ENCODE data around the gene MAPK7.
"Not testable (repeated sequence)": the region's sequence is repeated elsewhere in the genome, so short reads cannot be mapped to it uniquely, and the experiment has no call there.

MAPK7 gene

DNA sequence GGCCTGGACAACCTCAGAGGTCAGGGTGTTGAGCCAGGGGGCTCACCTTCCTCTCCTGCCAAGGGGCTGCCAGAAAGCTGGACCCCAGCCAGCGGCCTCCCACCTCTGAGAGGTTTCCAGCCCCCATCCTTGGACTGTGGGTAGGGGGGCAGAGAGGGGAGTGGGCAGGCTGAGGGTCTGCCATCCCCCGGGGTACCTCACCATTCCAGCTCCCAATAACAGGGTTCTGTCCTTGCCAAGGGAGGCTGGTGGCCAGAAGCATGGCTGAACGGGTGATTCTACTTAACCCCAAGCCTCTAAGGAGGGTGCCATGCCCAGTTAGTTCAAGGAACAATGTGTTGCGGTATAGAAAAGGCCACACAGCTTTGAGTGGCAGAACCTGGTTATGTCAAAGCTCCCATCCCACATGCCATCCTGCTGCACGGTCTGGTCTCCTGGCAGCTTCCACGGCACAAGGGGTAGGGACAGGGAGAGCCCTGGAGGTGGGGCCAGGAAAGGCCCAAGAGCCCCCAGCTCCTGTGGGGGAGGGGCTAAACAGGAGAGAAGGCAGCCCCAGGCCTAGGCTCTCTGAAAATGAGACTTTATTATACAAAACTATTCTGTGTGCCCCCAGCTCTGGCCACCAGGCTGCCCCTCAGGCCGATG is 35.6 kb upstream of the MAPK7 start:
- DNase-seq (ENCODE audit: extremely low read depth in 1 of 2, low read depth in 1 of 2): no peak

DNA sequence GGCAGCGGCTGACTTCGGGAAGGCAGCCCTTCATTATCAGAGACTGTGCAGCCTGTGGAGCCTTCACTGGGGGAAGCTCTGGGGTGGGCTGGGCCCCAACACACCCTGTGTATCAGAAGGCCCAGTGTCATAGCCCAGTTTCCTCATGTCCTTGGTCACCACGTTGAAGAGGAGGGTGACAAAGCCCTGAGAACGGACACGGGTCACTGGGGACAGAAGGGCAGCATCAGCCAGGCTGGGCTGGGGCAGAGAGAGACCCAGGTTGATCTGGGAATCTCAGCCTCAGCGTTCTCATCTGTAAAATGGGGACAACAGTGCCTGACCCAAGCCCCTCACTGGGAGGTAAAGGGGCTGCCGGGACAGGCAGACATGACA is 35.1 kb upstream of the MAPK7 start:
- no peak for DNase-seq (ENCODE audit: extremely low read depth in 1 of 2, low read depth in 1 of 2)

DNA sequence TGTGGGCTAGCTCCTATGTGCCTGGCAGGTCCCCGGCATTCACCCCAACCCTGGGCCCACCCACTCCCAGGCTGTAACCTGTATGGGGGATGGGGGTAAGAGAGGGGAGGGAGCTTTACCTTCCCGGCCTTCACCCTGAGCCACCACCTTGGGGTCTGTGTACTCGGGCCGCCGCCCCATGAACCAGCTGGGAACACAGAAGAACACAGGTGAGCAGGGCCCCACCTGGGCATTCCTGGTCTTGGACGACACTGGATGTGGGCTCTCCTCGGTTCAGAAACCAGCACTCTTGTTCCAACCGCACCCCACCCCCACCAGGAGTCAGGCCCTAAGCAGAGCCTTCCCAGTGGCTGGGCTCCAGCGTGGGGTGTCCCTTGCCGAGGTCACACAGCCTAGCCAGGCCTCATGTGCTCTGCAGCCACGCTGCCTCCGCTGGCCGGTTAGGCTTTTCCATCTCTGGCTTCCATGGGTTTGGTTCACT is 34.6 kb upstream of the MAPK7 start:
- no peak for DNase-seq (ENCODE audit: extremely low read depth in 1 of 2, low read depth in 1 of 2)

DNA sequence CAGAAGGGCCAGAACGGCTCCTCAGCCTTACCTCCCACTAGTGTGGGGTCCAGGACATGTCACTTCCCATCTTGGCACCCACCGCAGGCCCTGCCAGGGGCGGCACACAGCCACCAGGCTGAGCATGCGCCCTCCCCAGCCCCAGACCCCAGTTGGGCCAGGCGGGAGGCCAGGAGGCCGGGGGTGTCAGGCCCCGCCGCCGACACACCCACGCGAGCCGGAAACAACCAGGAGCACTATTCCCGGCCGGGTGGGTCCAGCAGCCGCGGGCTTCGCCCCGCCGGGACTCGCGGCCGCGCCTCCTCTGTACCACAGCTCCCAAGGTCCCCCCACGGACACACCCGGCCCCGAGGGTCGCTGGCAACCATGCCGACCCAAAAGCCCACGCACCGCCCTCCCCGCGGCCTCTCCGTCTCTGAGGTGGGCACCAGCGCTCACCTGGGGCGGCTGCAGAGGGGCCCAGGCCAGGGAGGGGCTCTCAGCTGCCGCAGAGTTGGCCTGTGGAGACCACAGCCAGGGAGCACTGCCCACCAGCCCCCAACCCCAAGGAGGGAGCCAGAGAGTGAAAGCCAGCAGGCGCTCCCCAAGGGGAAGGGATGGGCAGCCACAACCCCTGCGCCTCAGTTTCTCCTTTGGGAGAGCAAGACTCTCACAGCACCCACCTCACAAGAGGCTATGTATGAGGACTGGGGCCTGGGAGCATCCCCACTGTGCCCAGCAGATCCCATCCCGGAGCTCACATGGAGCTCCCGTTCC is 33.8 kb upstream of the MAPK7 start:
- DNase-seq (ENCODE audit: extremely low read depth in 1 of 2, low read depth in 1 of 2): no peak

GRCh38 chr17:19345067-19345460 is 33.2 kb upstream of the MAPK7 start:
- no peak for DNase-seq (ENCODE audit: extremely low read depth in 1 of 2, low read depth in 1 of 2)

DNA sequence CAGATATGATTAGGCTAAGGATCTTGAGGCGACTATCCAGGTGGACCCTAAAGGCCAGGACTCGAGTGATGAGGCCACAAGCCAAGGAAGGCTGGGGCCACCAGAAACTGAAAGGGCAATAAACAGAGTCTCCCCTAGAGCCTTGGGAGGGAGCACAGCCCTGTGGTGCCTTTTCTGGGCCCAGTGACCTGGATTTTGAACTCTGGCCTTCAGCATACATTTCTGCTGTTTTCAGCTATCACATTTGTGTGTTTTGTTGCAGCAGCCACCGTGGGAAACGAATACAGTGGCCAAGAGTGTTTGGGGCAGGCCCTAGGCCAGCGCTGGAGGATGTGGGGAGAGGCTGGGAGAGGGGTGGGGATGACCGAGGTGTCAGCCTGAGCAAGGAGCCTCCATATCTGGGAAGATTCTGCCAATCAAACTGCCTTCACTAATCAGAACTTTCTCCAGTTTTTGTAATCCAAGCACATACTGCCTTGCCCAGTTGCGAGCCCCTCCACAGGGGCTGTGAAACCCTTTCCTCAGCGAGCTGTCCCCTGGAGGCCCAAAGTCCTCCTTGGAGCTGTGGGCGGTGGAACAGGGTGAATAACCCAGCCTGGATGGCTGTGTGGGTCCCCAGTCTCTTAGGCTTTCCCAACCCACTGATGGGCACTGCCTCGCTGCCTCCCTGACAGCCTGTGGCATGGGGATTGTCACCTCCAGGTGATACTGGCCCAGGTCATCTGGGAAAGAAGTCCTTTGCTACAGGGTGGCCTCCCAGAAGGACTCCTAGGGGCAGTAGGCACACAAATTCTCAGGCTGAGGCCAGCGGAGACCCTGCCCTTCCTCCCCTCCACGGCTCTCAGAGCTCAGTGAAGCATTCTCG is 32.6 kb upstream of the MAPK7 start:
- no peak for DNase-seq (ENCODE audit: extremely low read depth in 1 of 2, low read depth in 1 of 2)

GRCh38 chr17:19346351-19347255 is 31.7 kb upstream of the MAPK7 start:
- DNase-seq (ENCODE audit: extremely low read depth in 1 of 2, low read depth in 1 of 2): no peak

GRCh38 chr17:19347323-19348080 is 30.8 kb upstream of the MAPK7 start:
- DNase-seq (ENCODE audit: extremely low read depth in 1 of 2, low read depth in 1 of 2): no peak

DNA sequence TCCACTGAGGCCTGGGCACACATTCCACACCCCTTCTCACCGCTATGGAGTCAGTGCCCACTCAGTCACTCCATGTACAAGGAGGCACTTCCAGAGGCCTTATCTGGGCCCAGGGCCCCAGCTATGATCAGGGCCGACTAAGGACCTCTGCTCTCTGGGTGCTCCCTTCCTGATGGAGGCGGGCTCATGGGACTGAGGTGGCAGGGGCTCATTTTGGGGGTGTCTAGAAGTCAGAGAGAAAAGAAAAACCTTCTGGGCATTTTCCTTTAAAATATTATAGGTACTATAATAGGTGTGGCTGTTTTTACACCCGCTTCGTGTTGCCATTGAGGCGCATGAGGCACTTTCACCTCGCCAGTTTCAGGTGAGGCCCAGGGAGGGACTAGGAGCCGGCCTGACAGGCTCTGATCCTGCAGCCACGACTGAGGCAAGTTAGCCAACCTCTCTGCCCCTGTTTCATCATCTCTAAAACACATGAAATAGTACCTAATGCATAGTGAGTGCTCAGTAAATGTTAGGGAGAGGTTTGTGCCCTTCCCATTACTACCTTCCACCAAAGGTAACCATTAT is 30.1 kb upstream of the MAPK7 start:
- no peak for DNase-seq (ENCODE audit: extremely low read depth in 1 of 2, low read depth in 1 of 2)

GRCh38 chr17:19348806-19349205 is 29.5 kb upstream of the MAPK7 start:
- DNase-seq (ENCODE audit: extremely low read depth in 1 of 2, low read depth in 1 of 2): no peak

- not testable (repeated sequence) for DNase-seq (ENCODE audit: extremely low read depth in 1 of 2, low read depth in 1 of 2)
Measured at GRCh38 chr17:19353401-19353800, 24.9 kb upstream of the MAPK7 start.

DNA sequence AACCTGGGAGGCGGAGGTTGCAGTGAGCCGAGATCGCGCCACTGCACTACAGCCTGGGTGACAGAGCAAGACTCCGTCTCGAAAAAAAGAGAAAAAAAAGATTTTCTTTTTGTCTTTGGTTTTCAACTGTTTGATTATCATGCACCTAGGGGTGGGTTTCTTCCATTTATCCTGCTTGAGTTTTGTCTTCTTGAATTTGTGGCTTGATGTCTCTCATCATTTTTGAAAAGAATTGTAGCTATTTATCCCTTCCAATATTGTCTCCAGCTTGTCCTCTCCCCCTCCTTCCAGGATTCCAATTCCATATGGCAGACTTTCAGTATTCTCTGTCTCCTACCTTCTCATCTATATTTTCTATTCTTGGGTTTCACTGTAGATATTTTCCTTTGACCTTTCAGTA is 23.6 kb upstream of the MAPK7 start:
- no peak for DNase-seq (ENCODE audit: extremely low read depth in 1 of 2, low read depth in 1 of 2)

DNA sequence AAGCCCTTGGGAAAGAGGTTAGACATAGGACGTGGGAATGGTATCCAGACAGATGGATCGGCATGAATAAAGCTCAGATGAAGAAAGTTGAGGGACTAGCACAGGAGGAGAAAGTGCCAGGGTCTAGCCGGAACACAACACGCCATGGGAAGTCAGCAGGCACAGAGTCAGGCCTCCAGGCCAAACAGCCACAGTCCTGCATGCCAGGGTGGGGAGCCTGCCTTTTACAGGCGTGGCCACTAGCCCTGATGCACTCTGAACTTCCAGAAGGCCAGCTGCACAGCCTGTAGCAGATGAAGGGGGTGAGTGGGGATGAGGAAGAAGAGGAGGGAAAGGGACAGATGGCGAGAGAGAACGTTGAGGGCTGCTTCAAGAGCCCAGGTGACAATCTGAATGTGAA is 20.9 kb upstream of the MAPK7 start:
- no peak for DNase-seq (ENCODE audit: extremely low read depth in 1 of 2, low read depth in 1 of 2)

DNA sequence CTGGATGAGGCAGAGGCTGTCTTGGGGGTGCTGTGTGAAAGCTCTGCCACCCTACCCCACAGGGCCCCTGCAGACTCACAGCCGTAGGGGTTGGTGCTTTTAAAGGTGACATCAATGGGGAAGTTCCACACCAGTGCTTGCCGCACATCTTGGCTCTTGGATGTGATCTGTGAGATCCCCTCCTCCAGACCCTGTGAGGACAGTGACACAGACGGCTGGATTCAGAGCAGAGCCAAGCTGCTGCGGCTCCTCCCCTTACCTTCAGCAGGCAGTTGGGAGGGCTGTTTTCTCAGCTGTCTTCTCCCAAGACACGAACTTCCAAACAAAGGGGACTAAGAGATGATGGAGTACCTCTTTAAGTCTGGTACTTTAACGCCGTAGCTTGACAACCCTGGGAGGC is 20.5 kb upstream of the MAPK7 start:
- no peak for DNase-seq (ENCODE audit: extremely low read depth in 1 of 2, low read depth in 1 of 2)

GRCh38 chr17:19359151-19359550 is 19.1 kb upstream of the MAPK7 start:
- no peak for DNase-seq (ENCODE audit: extremely low read depth in 1 of 2, low read depth in 1 of 2)

GRCh38 chr17:19359856-19360255 is 18.4 kb upstream of the MAPK7 start:
- DNase-seq (ENCODE audit: extremely low read depth in 1 of 2, low read depth in 1 of 2): no peak

- DNase-seq (ENCODE audit: extremely low read depth in 1 of 2, low read depth in 1 of 2): no peak
Measured at GRCh38 chr17:19360772-19361171, 17.5 kb upstream of the MAPK7 start.

- no peak for DNase-seq (ENCODE audit: extremely low read depth in 1 of 2, low read depth in 1 of 2)
Measured at GRCh38 chr17:19361326-19361725, 17.0 kb upstream of the MAPK7 start.

DNA sequence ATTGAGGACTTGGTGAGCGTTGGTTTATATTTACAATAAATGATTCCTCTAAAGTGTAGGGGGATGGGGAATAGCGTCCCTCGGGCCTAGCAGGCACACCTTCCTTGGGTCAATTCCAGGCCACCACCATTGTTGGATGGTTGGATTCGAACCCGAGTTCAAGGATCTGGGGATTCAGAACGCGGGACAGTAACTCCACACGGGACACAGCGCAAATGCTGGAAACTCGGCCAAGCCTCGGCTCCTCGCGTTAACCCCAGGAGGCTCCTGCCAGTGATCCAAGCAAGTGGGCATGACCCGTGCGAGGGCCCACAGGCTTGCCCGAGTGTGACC is 16.4 kb upstream of the MAPK7 start:
- DNase-seq (ENCODE audit: extremely low read depth in 1 of 2, low read depth in 1 of 2): no peak

Data from activated CD8-positive, alpha-beta memory T cell treated with anti-CD3 and anti-CD28 coated beads for 1 hour (primary cell).